Fibroblast of peridontal ligament (primary cell): ENCODE data around the gene SVIL.
"Not testable (repeated sequence)": the region's sequence is repeated elsewhere in the genome, so short reads cannot be mapped to it uniquely, and the experiment has no call there.

Experiments
- DNase-seq: peaks from one replicate; pipeline ENCODE4 v3.0.0-alpha.2; 2010; ENCODE audit errors: extremely low read depth

The SVIL gene

DNA sequence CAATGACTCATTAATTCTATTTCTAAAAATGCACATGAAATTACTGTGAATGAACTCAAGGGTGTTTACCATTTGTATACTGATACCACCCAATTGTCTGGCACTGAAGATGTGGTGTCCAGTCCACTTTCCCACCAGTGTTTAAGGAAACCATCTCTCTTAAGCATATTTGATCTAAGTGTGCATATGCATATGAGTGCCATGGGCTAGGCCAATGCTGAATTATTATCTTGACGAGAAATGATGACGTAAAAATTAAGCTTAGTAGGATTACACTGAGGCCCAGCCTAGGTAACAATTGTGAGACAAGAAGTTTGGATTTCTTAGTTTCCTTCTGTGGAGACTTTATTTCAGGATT lies 59.7 kb downstream of the SVIL start:
- no peak for DNase-seq

DNA sequence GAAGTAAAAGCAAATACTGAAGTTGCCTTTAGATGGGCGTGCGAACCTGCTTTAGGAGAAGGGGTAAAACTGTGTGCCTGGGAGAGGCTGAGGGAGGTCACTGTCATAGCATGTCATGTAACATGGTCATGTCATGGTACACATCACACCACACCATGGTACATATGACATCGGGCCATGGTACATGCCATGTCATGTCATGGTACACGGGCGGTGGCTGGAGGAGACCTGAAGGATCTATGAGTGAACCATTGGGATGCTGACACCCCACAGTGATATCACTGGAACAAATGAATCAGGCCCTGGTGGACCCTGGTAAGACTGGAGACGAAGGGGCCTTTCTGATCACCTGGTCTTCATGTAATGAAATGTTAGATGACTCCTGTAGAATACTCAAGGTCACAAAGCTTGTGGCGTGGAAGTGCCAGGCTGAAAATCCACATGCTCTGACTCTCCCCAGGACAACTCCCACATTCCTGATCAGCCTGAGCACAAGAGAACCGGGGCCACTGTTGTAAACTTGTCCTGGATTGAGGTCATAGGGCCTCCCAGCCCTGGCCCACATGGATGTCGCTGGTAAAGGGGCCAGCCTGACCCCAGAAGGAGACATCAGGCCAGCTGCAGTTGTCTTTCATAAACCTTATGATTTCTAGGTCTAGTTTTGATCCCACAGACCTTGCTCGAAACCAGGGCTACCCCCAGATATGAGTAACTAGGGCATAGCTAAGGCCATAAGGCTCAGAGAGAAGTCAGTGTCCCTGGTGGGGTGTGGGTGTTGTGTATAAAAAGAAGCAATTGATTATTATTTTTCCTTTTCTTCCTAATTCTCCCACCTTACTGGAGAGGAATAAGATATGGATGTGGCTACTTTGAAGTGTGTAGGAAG lies 60.3 kb downstream of the SVIL start:
- not testable (repeated sequence) for DNase-seq

DNA sequence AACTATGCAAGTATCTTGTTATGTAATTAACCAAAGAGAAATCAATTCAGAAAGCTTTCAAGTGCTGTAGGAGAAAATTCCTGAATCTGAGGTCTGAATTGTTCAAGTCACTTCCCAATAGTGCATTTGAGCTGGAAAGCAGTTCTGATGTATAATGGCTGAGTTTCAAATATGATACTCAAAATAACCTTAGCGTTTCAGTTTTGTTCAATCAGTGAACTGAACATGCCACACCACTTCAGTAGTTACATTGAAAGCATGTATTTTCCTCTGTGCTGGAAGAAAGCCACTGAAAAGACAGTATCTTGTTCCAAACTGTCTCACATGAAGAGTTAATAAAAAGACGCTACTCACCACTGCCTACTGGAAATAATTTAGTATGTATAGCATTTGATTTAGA lies 64.5 kb downstream of the SVIL start:
- not testable (repeated sequence) for DNase-seq

DNA sequence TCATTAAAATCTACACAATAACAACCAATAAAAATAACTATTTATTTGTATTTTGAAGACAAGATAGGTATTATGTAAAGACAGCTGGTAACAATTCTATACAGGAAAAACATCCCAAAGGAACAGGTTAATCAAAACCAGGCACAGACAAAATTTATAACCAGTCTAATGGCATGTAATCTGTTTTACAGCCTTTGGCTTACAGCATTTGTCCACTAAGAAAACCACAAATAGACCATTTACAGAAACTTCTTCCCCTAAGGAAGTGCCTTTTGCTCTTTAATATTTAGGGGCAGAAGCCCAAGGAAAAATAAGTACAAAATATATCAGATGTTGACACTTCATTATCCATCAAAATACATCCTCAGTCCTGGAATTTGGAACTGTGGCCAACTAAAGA lies 65.0 kb downstream of the SVIL start:
- peak; percentile 22 for DNase-seq

DNA sequence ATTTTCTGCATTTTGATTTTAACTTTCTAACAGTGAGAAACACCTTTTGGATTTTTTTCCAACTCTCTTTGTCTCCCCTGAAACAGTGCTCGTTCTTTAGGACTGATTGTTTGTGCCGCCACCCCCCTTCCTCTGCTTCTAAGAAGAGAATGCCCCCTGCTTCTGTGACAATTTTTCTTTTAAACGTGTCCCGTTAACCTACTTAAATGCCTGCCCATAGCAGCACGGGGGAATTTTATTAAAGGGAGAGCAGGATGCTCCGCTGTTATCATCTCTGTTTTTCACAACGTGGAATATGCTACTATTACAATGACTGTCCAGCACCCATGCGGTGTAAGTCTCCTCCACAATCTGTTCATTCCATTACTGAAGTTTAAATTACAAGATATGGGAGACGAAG lies 67.8 kb downstream of the SVIL start:
- DNase-seq = no peak

DNA sequence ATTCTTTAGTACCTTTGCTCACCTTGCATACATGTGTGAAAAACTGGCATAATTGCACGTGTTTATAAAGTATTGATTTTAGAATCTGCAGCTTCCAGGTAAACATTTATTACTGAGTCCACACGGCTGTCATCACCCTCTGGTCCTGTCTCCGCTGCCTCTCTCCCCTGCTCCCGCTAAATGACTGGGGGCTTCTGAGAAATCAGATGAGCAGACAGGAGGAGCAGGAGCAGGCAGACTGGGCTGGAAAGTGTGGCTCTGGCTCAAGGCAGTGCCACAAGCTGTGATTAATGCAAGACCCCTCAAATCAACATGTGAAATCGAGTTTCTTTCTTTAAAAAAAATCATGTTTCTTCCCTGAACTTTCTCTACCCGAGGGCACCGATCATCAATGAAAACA lies 68.6 kb downstream of the SVIL start:
- DNase-seq = not testable (repeated sequence)

DNA sequence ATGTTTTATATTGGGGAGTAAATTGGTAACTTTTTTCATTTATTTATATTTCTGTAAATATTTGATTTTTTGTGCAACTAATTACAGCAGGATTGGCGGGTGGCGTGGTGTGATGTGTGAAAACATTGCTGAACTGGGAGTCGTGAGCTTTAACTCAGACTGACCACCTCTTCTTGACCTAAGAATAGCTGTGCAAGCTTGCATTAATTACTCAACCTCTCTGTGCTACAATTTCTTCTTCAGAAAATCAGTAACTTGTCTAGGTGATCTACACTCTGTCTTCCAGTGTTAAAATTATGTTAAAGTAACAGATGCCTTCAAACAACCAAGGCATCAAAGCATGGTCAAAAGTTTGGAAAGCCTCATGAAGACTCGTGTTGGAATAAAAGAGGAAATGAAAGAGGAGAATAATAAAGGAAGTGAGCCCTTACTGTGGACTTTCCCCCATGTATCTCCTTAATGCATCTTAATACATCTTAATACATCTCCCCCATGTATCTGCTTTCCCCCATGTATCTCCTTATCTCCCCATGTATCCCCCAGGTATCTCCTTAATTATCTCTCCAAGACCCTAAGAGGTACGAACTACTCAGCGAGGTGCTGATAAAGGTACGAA lies 71.2 kb downstream of the SVIL start:
- DNase-seq = no peak

DNA sequence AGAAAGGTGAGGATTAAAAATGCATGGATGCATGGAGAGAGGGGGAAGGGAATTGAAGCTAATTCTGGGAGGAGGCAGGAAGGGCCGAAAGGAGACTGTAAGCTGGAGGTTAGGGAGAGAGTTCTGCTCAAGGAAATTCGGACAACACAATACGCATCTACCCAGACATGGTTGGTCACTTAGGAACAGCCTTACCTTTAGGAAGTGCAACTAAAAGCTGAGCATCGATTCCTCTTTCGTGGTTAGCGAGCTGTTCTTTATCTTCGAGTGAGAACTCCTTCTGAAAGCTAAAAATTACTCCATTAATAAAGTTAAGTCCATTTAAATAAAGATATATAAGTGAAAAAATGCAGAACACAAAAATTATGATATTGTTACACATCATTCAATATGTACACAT lies 71.8 kb downstream of the SVIL start:
- DNase-seq = not testable (repeated sequence)

DNA sequence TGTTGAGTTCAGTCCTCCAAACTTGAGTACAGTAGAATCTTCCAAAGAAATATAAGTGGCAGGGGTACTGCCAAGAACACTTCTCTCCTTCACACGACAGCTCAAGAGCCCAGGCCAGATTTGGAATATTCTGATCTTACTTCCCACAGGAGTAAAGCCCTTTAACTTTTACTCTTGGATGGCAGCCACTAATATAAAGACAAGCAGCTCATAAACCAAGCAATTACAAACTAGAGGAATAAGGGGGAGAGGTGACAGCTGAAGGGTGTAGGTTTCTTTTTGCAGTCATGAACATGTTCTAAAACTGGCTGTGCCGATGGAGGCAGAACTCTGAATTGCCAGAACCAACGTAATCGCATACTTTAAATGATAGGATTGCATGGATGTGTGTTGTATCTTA lies 74.8 kb downstream of the SVIL start:
- peak; percentile 44 for DNase-seq

DNA sequence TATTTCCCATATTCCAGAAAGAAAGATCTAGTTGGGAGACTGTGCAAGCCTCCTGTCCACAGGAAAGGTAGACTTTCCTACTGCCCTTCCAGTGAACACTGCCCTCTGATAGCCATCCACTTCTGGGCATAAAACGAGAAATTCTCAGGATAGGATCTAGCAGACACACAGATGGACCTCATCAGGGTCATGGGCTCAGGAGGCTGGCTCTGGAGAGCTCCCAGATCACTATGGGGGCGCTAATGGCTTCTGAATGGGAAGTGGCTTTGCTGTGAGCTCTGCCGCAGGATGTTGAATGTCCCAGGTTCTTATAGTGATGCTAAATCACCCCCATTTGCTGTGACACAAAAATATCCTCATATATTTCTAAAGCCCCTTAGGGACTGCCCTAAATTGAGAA lies 77.1 kb downstream of the SVIL start:
- no peak for DNase-seq

DNA sequence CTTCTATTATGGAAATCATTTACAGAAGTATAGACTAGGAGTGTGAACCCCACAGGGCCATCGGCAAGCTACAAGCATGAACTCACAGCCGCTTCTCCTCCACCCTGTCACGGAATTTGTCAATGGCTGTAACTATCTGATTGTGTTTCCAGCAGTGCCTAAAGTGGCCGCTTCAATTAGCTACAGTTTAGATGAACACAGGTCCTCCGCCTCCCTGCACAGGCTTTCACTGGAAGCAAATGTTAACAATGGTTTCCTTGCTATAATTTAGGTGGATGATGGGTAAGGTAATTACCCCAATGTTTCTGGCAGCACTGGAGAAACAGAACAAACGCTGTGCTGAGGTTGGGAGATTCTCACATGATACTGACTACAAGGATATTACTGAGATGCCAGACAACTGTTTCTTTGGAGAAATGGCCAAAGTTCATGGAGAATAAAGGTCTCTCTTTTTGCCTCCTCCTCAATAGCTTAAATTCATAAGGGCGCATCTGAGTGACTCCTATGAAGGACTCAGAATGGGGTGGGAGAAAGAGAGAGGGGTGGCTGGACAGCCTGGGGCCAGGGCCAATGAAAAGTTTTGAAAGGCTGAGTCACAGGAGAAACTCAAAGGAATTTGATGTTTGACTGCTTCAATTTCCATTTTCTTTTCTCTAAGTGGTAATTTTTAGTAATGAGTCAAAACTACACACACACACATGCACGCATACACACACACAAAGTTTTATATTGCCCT lies 78.9 kb downstream of the SVIL start:
- DNase-seq = peak; percentile 87

DNA sequence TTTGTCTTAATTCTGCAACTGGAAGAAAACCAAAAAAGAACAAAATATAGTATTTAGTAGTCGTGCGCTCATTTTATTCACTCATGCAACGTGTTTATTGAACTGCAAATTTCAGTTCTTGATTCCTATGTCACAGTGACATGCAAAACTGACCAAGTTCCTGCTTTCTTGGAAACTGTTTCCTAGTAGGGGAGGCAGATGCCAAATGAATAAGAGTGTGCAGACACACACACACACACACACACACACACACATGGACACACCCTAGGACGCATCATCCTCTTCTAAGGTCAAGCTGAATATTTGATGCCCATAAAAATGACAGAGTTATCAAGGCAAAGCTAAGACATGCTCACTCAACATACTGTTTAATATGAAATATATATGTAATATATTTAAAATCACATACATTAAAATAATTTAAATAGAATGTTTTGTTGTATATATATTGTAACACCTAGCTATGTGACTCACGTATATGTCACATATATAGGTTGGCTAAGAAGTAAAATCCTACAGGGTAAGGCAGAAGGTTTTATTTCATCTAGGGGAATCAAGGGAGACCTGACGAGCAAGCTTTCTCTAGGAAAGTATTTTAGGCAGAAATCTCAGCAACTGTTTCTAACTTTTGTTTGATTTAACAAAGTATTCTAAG lies 79.6 kb downstream of the SVIL start:
- peak; percentile 30 for DNase-seq

DNA sequence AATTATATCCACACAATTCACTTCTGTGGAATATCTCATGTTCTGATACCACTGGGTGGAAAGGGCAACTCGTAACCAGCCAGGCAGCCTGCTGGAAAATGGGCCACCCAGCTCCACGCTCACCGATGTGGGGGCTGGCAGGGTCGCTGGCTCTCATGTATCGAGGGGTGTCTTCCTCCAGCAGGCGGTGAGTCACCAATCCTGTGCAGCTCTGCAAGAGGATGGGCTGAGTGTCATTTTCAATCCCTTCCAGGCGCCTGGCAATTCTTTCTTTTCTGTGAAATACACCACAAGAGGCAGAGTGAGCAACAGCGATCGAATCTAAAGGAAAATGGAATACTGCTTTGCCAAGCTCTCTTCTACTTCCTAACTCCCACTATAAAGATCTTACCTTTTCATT lies 80.1 kb downstream of the SVIL start:
- peak; percentile 32 for DNase-seq

DNA sequence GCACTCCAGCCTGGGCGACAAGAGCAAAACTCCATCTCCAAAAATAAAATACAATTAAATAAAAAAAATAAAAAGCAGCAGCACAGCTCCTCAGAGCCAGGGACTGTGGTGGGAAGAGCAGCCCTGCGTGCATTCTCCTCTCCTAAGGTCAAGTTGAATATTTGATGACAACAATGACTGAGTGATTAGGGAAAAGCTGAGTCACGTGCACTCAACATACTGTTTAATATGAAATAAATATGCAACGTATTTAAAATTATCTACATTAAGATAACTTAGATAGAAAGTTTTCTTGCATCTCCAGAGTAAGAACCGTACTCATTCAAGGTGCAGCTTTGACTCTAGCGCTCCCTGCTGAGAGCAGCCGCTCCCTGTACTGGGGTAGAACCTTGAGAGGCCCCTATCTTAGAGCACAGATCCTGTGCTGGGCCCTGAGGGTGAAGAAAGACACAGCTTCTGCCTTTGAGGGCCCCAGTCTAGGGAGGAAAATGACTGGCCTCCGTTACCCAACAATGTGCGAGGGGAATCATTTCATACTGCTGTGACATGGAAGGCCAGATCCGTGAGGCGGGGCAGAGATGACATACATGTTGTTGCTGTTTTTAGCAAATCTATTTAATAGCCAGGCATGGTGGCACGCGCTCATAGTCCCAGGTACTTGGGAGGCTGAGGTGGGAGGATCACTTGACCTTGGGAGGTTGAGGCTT lies 81.1 kb downstream of the SVIL start:
- no peak for DNase-seq

DNA sequence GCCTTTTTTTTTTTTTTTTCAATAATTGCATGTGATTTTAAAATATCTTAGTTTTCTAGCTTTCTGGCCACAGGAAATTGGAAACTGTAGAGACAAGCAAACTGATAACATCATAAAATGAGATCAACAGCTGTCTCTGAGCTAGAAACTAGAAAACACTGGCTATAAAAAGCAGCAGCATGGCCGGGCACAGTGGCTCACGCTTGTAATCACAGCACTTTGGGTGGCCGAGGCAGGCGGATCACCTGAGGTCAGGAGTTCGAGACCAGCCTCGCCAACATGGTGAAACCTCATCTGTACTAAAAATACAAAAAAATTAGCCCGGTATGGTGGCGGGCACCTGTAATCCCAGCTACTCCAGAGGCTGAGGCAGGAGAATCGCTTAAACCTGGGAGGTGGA lies 81.7 kb downstream of the SVIL start:
- DNase-seq = not testable (repeated sequence)

DNA sequence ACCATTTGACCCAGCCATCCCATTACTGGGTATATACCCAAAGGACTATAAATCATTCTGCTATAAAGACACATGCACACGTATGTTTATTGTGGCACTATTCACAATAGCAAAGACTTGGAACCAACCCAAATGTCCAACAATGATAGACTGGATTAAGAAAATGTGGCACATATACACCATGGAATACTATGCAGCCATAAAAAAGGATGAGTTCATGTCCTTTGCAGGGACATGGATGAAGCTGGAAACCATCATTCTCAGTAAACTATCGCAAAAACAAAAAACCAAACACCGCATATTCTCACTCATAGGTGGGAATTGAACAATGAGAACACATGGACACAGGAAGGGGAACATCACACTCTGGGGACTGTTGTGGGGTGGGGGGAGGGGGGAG lies 85.3 kb downstream of the SVIL start:
- DNase-seq = not testable (repeated sequence)

DNA sequence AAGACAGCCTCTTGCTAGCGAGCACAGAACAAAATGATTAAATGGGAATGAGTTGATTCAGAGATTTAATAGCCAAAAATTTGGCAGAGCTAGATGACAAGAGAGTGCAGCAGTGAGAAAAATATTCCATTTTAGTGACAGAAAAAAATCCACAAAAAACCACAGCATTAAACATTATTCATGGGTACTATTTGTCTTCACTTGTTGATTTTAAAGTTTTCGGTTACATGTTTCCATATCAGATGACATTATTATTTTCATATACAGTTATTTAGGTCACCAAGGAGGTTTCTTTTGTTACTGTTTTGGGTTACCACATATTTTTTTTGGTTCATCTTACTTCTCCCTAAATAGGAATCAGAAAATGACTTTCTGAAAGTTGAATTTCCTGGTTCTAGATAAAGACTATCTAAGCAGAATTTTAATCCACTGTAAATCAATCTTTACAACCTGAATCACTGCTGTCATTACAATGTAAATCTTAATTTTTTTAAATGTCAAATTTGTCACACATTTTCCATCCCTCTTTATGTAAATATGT lies 87.9 kb downstream of the SVIL start:
- DNase-seq = no peak

DNA sequence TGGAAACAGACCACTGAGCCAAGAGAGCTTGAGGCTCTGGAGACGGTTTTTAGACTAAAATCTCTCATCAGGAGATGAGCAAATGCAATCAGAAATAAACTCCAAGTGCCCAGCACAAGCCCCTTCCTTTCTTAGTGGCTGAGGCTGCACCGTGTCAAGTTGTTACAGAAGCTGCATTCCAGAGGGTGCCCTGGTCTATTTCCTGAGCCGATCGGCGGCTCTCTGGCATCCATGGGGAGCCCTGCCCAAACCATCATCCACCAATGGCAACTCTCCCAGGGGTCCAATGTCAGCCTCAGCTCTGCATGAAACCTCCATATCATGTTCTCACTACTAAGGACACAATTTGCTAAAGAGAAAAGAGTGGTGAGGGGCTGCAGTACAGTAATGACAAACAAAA lies 89.6 kb downstream of the SVIL start:
- no peak for DNase-seq

DNA sequence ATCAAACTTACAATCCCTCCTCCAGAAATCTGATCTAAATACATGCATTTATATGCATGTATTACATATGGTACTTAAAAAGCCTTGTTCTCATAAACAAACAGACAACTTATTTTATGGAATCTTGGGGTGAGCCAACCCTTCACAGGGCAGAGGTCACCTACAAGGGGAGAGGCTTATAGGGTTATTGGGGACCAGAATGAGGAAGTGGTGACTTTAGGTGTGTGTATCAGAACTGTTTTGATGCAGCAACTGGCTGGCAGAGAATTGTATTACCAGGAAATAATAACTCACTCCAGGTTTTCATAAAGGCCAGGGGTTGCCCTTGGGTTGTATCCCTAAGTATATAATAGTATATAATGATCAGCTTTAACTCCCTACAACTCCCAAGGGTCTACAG lies 91.1 kb downstream of the SVIL start:
- DNase-seq = no peak

DNA sequence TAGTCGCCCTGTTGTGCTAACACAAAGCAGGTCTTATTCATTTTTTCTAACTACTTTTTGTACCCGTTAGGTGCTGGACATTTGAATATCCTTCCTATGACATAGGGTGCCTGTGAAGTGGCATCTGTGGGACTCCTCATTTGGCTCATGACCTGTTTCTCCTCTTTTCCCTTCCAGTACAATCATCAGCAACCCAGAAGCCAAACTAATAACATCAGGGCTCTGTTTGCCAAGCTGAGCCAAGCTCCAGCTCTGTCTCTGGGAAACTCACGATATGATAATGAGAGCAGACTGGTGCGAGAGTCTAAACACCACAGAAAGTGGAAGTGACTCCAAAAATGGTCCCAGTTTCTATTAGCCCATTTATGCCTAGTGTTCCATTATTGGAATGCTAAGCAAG lies 92.0 kb downstream of the SVIL start:
- no peak for DNase-seq

DNA sequence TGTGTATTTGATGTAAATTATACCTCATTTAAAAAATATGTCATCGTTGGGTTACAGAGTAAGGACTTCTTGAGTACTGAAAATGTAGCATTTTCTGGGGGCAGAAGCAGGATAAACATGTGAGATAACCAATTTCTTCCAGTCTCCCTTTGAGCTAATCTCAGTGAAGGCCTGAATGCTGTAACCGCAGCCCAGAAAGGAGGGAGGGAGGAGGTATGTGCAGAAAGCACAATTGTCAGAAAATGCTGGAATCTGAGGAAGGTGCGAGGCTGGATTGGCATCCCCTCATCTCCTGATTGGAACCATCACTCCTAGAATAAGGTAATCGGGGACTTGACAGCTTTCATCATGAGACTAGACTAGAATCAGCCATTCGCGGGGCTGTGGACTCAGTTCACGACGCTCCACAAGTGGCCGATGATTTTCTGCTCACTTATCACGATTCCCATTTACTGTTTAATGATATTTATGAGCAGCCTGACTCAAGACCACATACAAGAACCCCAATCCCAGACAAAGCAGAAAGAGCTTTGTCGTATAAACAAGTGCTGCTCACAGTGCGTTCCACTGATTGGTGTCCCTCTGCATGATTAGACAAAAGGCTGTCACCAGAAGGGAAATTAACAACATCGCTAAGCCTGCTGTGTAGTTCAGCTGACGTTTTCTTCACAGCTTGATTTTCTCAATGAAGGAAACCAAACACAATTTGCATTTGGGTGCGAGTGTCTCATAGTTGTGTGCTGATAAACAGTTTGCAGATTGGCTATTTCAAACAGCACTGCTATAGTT lies 93.2 kb downstream of the SVIL start:
- no peak for DNase-seq
